SU-DHL-6 (cell line): ENCODE measurements around the gene PRSS21.

Experiments used
- H2AFZ ChIP-seq: fragments of 200-600 bp; sonication (generic); 2 replicates; pipeline ENCODE4 v1.6.1; 2014; ENCODE audit warnings: low read depth, mild to moderate bottlenecking, moderate library complexity, mixed read lengths, antibody characterized with exemption, low read length; ENCODE audit not compliant: severe bottlenecking
- H3F3A ChIP-seq: fragments of 200-600 bp; shearing (Covaris generic); 2 replicates; pipeline ENCODE4 v1.6.0; 2016; ENCODE audit warnings: antibody characterized with exemption, mild to moderate bottlenecking; ENCODE audit not compliant: insufficient read depth
- H3K27ac ChIP-seq: fragments of 200-600 bp; sonication (generic); 2 replicates; pipeline ENCODE4 v1.5.1; 2016; ENCODE audit warnings: low read depth, mild to moderate bottlenecking, low read length, moderate library complexity, mixed read lengths
- H3K27me3 ChIP-seq: fragments of 200-600 bp; sonication (generic), shearing (Covaris generic); 2 replicates; pipeline ENCODE4 v1.6.0; 2014; ENCODE audit warnings: mild to moderate bottlenecking, low read length
- H3K36me3 ChIP-seq: fragments of 200-600 bp; sonication (generic); 2 replicates; pipeline ENCODE4 v1.6.1; 2014; ENCODE audit warnings: mild to moderate bottlenecking, low read length, mixed read lengths
- H3K4me2 ChIP-seq: fragments of 300-600, 200-600 bp; shearing (Covaris generic), sonication (generic); 2 replicates; pipeline ENCODE4 v1.6.0; 2014; ENCODE audit warnings: low read length, low read depth, mild to moderate bottlenecking; ENCODE audit not compliant: poor library complexity, severe bottlenecking
- H3K4me3 ChIP-seq: fragments of 200-600 bp; sonication (generic); 2 replicates; pipeline ENCODE4 v1.5.1; 2014; ENCODE audit warnings: antibody characterized with exemption, low read length, mild to moderate bottlenecking, mixed read lengths; ENCODE audit not compliant: insufficient read depth, poor library complexity, severe bottlenecking
- H3K79me2 ChIP-seq: fragments of 200-600 bp; sonication (generic); 2 replicates; pipeline ENCODE4 v1.6.1; 2014; ENCODE audit warnings: mild to moderate bottlenecking, low read length, moderate library complexity; ENCODE audit not compliant: insufficient read depth
- H3K9ac ChIP-seq: fragments of 200-600 bp; sonication (generic); 2 replicates; pipeline ENCODE4 v1.7.0; 2014; ENCODE audit warnings: mild to moderate bottlenecking, low read length
- H3K9me2 ChIP-seq: fragments of 200-600 bp; sonication (generic); replicated peaks from 2 replicates; pipeline ENCODE4 v1.6.1; 2014; ENCODE audit warnings: low read length; ENCODE audit not compliant: insufficient read depth
- H3K9me3 ChIP-seq: fragments of 200-600 bp; sonication (generic); 2 replicates; pipeline ENCODE4 v1.6.1; 2014; ENCODE audit warnings: low read length, mixed read lengths; ENCODE audit not compliant: insufficient read depth
- H4K20me1 ChIP-seq: fragments of 200-600 bp; sonication (generic); 2 replicates; pipeline ENCODE4 v1.6.1; 2014; ENCODE audit warnings: low read depth, mild to moderate bottlenecking, antibody characterized with exemption, low read length, moderate library complexity, mixed read lengths
- CTCF ChIP-seq: fragments of 200-600 bp; sonication (generic); IDR thresholded peaks from one replicate; pipeline ENCODE4 v1.5.1; 2017; ENCODE audit warnings: antibody characterized with exemption, mild to moderate bottlenecking, low read length, moderate library complexity; ENCODE audit not compliant: insufficient read depth, poor library complexity, severe bottlenecking
- EZH2phosphoT487 ChIP-seq: fragments of 200-600 bp; sonication (generic), shearing (Covaris generic); conservative IDR thresholded peaks from 2 replicates; pipeline ENCODE4 v1.6.1; 2018; ENCODE audit warnings: mild to moderate bottlenecking, antibody characterized with exemption, low read length, moderate library complexity, mixed read lengths

The PRSS21 gene

GRCh38 chr16:2843526-2843925 is 26.5 kb downstream of the PRSS21 start:
- Histone ChIP-seq H3K4me3 (no peak overlapping the region), H3K79me2 (no peaks in the 10 kb centered on the region), H3K4me2 (no peak overlapping the region), H3K36me3 (no peaks in the 10 kb centered on the region), H4K20me1 (no peaks in the 10 kb centered on the region), H3K27me3 (no peaks in the 10 kb centered on the region), H3K9me2 (no peaks in the 10 kb centered on the region), H3K27ac (no peak overlapping the region), H3K9ac (no peak overlapping the region), H2AFZ (no peak overlapping the region), H3F3A (no peaks in the 10 kb centered on the region), H3K9me3 (no peaks in the 10 kb centered on the region)
- TF ChIP-seq CTCF (no peak), EZH2phosphoT487 (no peak)

- H3K27ac ChIP-seq, result no peak overlapping the region
- TF ChIP-seq EZH2phosphoT487 (no peak), CTCF (no peak)
- no peaks in the 10 kb centered on the region for H3F3A ChIP-seq
- H3K9me2 ChIP-seq, result no peaks in the 10 kb centered on the region
- H3K27me3 ChIP-seq, result no peaks in the 10 kb centered on the region
- no peak overlapping the region for H3K4me3 ChIP-seq
- H3K79me2 ChIP-seq, result no peaks in the 10 kb centered on the region
- H3K9me3 ChIP-seq, result no peaks in the 10 kb centered on the region
- H4K20me1 ChIP-seq, result no peaks in the 10 kb centered on the region
- no peak overlapping the region for H2AFZ ChIP-seq
- no peak overlapping the region for H3K9ac ChIP-seq
- H3K36me3 ChIP-seq, result no peaks in the 10 kb centered on the region
- H3K4me2 ChIP-seq, result no peak overlapping the region
These were observed 28.1 kb downstream of the PRSS21 start for GRCh38 chr16:2845116-2845515.

- no peaks in the 10 kb centered on the region for H3F3A ChIP-seq
- no peaks in the 10 kb centered on the region for H3K9me2 ChIP-seq
- H4K20me1 ChIP-seq, result no peaks in the 10 kb centered on the region
- no peak overlapping the region for H3K4me3 ChIP-seq
- no peaks in the 10 kb centered on the region for H3K36me3 ChIP-seq
- TF ChIP-seq CTCF (no peak), EZH2phosphoT487 (no peak)
- no peak overlapping the region for H3K4me2 ChIP-seq
- no peaks in the 10 kb centered on the region for H3K79me2 ChIP-seq
- no peaks in the 10 kb centered on the region for H3K27me3 ChIP-seq
- no peaks in the 10 kb centered on the region for H3K9me3 ChIP-seq
- no peak overlapping the region for H3K27ac ChIP-seq
- no peak overlapping the region for H3K9ac ChIP-seq
- no peak overlapping the region for H2AFZ ChIP-seq
These were observed 29.7 kb downstream of the PRSS21 start for GRCh38 chr16:2846511-2847310.
